ENCODE data around the gene ZFYVE19.
A peak's percentile ranks its signal among the peaks of the same experiment; 100 is the strongest.
"Not testable (repeated sequence)": the region's sequence is repeated elsewhere in the genome, so short reads cannot be mapped to it uniquely, and the experiment has no call there.

ZFYVE19 gene

DNA sequence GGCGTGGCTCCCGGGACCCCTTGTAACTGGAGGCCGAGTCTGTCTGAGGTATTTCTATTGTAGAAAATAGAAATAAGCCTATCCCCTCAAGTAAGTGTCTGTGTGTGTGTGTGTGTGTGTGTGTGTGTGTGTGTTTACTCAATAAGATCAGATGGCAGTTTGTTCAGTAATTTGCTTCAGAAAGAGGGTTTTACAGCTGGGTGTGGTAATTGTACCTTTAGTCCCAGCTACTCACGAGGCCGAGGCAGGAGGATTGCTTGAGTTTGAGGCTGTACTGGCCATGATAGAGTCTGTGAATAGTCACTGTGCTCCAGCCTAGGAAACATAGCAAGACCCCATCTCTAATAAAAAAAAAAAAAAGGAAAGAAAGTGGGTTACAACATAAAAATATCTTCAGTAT lies 45.6 kb downstream of the ZFYVE19 start:
- no peak for DNase-seq

DNA sequence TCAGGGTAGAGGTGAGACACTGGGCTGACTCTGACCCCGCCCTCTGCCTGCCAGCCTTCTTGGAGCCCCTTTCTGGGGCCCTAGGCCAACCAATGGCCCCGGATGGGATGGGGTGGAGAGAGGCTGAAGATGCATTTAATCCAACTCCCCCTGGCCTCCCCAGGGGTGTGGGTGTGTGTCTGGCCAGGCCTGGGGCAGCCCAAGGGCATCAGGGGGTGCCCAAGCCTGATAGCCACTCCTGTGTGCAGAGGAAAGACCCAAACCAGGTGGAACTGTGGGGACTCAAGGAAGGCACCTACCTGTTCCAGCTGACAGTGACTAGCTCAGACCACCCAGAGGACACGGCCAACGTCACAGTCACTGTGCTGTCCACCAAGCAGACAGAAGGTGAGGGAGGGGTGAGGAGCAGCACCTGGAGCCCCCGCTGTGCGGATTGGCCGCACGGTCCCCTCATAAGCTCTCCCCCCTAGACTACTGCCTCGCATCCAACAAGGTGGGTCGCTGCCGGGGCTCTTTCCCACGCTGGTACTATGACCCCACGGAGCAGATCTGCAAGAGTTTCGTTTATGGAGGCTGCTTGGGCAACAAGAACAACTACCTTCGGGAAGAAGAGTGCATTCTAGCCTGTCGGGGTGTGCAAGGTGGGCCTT lies 46.5 kb downstream of the ZFYVE19 start:
- DNase-seq, result no peak

DNA sequence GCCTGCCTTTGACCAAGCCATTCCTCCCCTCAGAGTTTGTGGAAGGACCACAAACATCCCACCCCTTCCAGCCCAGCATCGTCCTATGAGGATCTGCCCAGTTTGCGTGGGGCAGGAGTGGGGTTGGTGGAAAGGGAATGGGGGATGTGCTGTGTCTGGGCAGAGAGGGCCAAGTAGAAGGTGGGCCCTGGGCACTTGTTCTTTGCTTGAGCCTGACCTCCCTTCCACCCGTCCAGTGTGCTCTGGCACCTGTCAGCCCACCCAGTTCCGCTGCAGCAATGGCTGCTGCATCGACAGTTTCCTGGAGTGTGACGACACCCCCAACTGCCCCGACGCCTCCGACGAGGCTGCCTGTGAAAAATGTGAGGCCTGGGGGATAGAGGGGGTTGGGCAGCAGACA lies 47.3 kb downstream of the ZFYVE19 start:
- DNase-seq, result no peak

DNA sequence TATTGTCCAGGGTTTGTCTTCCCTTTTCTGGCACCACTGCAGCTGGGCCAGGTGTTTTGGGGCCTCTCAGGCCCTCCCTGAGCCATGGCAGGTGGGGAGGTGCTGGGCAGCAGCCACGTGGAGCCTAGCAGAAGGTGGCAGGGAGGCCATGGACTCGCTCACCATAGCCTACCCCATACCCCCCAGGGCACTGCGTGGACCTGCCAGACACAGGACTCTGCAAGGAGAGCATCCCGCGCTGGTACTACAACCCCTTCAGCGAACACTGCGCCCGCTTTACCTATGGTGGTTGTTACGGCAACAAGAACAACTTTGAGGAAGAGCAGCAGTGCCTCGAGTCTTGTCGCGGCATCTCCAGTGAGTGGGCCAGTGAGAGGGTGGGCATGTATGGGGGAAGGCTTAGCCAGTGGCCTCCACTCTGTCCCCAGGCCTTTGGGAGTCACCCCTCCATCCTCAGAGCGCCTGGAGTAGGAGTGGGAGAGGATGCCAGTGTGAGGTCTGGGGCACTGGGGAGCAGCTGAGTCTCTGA lies 48.9 kb downstream of the ZFYVE19 start:
- DNase-seq, result no peak

DNA sequence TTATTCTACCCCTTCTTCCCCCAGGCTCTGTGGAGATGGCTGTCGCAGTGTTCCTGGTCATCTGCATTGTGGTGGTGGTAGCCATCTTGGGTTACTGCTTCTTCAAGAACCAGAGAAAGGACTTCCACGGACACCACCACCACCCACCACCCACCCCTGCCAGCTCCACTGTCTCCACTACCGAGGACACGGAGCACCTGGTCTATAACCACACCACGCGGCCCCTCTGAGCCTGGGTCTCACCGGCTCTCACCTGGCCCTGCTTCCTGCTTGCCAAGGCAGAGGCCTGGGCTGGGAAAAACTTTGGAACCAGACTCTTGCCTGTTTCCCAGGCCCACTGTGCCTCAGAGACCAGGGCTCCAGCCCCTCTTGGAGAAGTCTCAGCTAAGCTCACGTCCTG lies 49.9 kb downstream of the ZFYVE19 start:
- DNase-seq, result no peak

DNA sequence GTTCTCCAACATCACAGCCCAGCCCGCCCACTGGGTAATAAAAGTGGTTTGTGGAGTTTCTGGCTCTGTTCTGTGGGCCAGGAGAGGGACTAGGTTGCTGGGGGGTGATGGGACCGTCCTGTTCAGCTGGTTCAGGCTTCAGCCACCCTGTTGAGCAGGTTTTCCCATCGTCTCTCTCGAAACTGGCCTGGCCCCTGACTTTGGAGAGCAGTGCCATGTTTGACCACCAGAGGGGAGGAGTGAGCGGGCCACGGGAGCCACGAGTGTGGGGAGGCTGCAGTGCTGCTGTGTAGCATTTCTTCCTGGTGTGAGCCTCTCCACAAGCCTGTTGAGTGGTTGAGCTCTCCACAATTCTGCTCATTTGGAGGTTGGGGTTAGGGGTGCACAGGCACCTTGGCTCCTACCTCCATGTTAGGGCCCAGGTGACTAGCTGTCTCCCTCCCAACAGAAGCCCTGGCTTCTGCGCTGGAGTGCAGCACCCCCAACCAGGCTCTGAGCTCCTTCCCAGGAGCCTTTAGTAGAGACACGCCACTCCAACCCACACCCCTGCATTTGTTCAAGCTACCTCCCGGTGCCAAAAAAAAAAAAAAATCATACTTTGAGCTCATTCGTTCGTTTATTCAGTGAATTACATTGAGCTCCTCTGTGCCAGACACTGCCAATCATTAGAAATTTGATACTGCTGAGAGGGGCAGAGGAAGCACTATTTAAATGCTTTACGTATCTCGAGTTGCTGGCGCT lies 50.9 kb downstream of the ZFYVE19 start:
- DNase-seq, result peak; percentile 37

DNA sequence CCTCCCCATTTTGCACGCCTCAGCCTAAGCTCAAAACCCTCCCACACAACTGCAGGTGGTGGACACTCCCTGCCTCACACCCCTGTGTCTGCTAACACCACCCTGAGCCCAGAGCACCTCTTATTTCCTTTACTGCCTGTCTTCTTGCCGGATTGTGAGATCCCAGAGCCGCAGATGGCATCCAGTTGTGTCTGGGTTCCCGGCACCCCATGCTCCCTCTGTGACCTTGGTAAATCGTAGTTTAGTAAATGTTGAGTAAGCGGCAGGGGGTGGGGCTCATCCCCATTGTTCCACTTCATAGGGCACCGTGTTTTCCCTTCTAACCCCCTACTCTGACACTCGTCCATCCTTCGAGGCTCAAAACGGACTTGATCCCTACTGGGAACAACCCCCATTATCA lies 51.8 kb downstream of the ZFYVE19 start:
- DNase-seq, result no peak

DNA sequence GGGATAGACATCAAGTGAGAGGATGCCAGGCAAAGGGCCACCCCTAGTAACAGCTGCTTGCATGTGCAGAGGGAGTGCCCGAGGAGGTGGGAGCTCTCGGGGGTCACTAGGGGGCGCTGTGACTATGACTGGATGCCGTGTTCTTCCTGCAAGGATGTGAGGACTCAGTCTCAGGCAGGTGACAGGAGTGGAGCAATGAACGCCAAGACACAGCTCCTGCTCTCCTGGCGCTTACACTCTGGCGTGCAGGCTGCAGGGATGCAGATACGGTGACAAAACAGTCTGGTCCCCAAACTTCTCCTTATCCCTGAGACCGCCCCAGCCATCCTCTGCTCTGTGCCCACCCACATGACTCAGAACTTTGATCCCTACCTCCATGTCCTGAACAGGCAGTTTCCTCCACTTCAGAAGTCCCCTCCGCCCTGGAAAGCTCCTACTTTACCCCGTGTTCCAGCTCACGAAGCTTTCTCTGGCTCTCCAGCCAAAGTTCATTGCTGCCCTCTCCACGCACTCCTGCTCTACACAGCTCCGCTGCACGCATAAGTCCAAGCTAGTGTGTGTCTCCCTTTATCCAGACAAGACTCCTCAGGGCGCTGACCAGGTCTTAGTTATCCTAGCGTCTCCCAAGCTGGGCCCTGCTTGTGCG lies 52.4 kb downstream of the ZFYVE19 start:
- DNase-seq, result peak; percentile 16

DNA sequence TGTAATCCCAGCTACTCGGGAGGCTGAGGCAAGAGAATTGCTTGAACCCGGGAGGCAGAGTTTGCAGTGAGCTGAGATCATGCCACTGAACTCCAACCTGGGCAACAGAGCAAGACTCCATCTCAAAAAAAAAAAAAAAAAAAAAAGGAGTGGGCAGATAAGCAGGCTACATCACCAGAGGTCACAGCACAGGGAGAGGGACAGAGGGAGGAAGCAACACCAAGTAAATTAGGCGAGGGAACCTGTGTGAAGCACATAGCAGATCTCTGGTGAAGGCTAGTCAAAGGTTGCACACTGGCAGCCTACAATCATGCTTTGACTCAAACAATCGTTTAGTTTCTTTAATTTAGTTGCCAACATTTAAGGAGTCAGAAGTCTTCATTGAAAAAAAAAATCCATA lies 54.3 kb downstream of the ZFYVE19 start:
- DNase-seq, result not testable (repeated sequence)

DNA sequence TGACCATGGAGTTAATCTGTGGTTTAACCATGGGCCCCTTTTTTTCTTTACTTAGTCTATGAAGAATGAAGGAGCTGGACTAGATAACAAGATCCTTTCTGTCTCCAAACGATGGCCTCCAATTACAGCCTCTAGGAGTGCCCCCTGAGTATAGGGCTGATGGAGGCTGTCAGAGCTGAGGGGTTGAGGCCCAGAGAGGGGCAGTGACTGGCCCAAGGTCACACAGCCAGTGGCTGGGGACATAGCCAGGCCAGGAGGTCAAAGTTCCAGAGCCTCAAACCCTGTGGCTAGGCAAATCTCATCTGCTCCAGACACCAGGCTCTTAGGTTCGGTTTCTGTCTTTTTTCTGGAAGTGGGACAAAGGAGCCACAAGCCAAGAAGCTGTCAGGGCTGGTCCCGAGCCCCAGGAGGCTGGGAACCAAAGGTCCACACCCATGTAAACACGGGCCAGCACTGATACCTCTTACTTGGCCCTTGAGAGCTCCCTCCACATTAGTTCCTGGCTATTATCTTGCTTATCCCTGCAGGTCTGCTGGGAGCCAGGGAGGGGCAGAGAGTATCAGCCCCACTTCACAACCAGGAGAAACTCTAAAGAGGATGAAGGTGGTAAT lies 56.9 kb downstream of the ZFYVE19 start:
- no peak for DNase-seq

Measured in midbrain (tissue), 1 donor.